IPS DF 6.9 (cell line): ENCODE results near the gene KCNK1.

ENCODE experiments used
- DNase-seq: peaks from one replicate; pipeline ENCODE4 v3.0.0-alpha.2; 2013; ENCODE audit warnings: low read depth, low spot score
- H3K27ac ChIP-seq: one replicate; pipeline ENCODE4 v1.5.1; 2013; ENCODE audit warnings: low read length, control low read depth
- H3K27me3 ChIP-seq: 2 replicates; pipeline ENCODE4 v1.6.1; 2013; ENCODE audit warnings: mild to moderate bottlenecking, low read length; ENCODE audit not compliant: control insufficient read depth, insufficient read depth
- H3K36me3 ChIP-seq: 2 replicates; pipeline ENCODE4 v1.6.1; 2013; ENCODE audit warnings: low read length; ENCODE audit not compliant: control insufficient read depth, insufficient read depth
- H3K4me1 ChIP-seq: 2 replicates; pipeline ENCODE4 v1.6.1; 2013; ENCODE audit warnings: low read length; ENCODE audit not compliant: control insufficient read depth, insufficient read depth
- H3K4me3 ChIP-seq: 2 replicates; pipeline ENCODE4 v1.5.1; 2013; ENCODE audit warnings: mild to moderate bottlenecking, low read length
- H3K9me3 ChIP-seq: 2 replicates; pipeline ENCODE4 v1.6.1; 2013; ENCODE audit warnings: low read length, inconsistent platforms; ENCODE audit not compliant: control insufficient read depth, insufficient read depth
- WGBS: extraction: QIAGEN DNeasy Blood & Tissue Kit; methylation state at CpG from one replicate; pipeline ENCODE4 v1.1.7; 2013; ENCODE audit warnings: mixed read lengths, missing lambda C conversion rate; ENCODE audit not compliant: insufficient read length, insufficient coverage; 5-methylcytosine and 5-hydroxymethylcytosine counted together

KCNK1 gene

DNA sequence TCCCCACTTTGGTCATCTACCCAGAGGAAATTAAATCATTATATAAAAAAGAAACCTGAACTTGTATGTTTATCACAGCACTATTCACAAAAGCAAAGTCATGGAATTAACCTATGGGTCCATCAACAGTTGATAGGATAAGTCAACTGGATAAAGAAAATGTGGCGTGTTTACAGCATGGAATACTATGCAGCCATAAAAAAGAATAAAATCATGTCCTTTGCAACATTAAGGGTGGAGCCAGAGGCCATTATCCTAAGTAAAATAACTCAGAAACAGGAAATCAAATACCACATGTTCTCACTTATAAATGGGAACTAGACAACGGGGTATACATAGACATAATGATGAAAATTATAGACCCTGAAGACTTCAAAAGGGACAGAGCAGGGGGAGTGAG, 27.6 kb upstream of the KCNK1 start:
- no peak for DNase-seq
- no CpG with 5 or more reads among the region's 2 CpGs for WGBS
- no peaks in the 10 kb centered on the region for H3K4me1 ChIP-seq
- no peaks in the 10 kb centered on the region for H3K27me3 ChIP-seq
- no peaks in the 10 kb centered on the region for H3K9me3 ChIP-seq
- no peak overlapping the region for H3K4me3 ChIP-seq
- no peak overlapping the region for H3K27ac ChIP-seq
- no peaks in the 10 kb centered on the region for H3K36me3 ChIP-seq

GRCh38 chr1:233587196-233587595, 26.7 kb upstream of the KCNK1 start:
- H3K36me3 ChIP-seq: no peaks in the 10 kb centered on the region
- H3K4me3 ChIP-seq: no peak overlapping the region
- no peaks in the 10 kb centered on the region for H3K9me3 ChIP-seq
- H3K27ac ChIP-seq: no peak overlapping the region
- no peak for DNase-seq
- WGBS: no CpG with 5 or more reads among the region's 4 CpGs
- H3K4me1 ChIP-seq: no peaks in the 10 kb centered on the region
- no peaks in the 10 kb centered on the region for H3K27me3 ChIP-seq

DNA sequence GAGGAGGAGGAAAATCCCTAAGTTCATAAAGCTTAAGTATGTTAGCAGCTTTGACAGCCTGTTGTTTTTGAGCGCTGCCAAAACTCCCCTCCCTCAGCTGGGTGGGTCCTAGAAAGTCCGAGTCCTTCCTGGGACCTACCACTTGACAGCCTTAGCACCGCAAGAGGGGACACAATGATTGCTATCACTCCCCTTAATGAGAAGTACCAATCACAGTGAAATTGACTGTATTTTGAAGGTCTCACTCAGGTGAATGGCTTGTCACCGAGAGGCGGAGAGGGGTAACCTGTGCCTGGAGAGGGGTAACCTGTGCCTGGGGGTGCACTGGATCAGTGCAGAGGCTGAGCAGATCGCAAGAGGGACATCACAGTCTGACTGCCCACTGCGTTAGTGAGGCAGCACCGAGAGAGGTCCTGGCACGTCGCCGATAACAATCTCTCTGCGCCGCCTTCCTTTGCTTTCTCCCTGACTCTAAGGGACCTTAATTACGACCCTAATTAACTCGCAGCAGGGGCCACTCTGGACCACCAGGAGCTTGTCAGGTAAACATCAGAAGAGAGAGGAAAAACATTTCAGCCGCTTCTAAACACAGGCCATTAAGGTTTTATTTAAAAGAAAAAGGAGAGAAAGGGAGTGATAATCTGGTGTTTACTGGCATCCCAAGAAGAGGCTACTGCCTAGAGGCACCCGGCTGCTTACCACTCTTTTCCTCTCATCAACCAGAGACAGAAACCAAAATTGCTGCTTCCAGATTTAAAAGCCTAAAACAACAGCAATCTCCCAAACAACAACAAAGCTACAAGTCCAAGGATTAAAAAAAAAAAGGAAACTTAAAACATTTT, 25.7 kb upstream of the KCNK1 start:
- Histone ChIP-seq H3K4me3 (no peak overlapping the region), H3K4me1 (no peaks in the 10 kb centered on the region), H3K27me3 (no peaks in the 10 kb centered on the region), H3K36me3 (no peaks in the 10 kb centered on the region), H3K27ac (no peak overlapping the region), H3K9me3 (no peaks in the 10 kb centered on the region)
- no CpG with 5 or more reads among the region's 17 CpGs for WGBS
- DNase-seq: peak; percentile 7

DNA sequence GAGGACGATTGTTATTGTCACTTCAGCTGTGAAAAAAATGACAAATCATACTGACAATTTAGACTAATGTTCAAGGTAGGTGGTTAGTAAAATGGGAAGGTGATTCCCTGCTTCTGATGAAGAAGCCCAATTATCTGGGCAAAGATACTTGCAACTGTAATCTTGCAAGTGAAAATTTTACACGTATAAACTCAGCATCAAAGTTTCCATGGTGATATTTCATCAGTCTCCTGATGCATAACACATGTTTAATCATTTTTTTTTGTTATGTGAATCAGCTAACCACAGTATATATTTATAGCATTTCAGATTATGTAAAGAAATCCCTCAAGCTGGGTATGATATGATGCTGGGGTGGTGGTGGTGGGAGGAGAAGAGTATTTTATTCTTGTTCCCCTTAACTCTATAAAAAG, 16.4 kb upstream of the KCNK1 start:
- H3K27me3 ChIP-seq: no peaks in the 10 kb centered on the region
- H3K27ac ChIP-seq: no peak overlapping the region
- no peak overlapping the region for H3K4me3 ChIP-seq
- DNase-seq: no peak
- no peaks in the 10 kb centered on the region for H3K4me1 ChIP-seq
- no CpG with 5 or more reads among the region's 2 CpGs for WGBS
- H3K9me3 ChIP-seq: no peaks in the 10 kb centered on the region
- H3K36me3 ChIP-seq: no peaks in the 10 kb centered on the region

GRCh38 chr1:233598891-233599541, 14.9 kb upstream of the KCNK1 start:
- Histone ChIP-seq H3K4me1 (no peaks in the 10 kb centered on the region), H3K27me3 (no peaks in the 10 kb centered on the region), H3K27ac (no peak overlapping the region), H3K4me3 (no peak overlapping the region), H3K36me3 (no peaks in the 10 kb centered on the region), H3K9me3 (no peaks in the 10 kb centered on the region)
- no peak for DNase-seq
- no CpG with 5 or more reads among the region's 8 CpGs for WGBS

GRCh38 chr1:233599542-233600073, 14.3 kb upstream of the KCNK1 start:
- Histone ChIP-seq H3K4me1 (no peaks in the 10 kb centered on the region), H3K27ac (no peak overlapping the region), H3K9me3 (no peaks in the 10 kb centered on the region), H3K4me3 (no peak overlapping the region), H3K27me3 (no peaks in the 10 kb centered on the region), H3K36me3 (no peaks in the 10 kb centered on the region)
- DNase-seq: no peak
- WGBS: no CpG with 5 or more reads among the region's 5 CpGs

DNA sequence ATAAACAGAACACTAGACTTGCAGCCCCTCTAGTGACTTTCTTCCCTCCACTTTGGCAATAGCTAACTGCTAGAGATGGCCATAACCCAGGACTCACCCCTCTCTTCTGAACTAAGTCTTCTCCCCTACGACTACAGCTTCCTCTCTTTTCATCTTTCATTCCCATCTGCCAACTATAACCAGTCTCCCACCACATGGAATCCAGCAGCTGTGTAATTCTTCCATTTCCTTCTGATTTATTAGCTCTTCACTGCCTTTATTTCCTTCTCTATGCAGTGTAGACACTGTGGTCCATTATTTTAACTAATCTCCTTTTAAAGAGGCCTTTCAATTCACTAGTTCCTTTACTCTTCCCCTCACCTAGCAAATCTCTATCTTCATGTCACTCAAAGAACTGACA, 13.4 kb upstream of the KCNK1 start:
- Histone ChIP-seq H3K9me3 (no peaks in the 10 kb centered on the region), H3K4me1 (no peaks in the 10 kb centered on the region), H3K27ac (no peak overlapping the region), H3K36me3 (no peaks in the 10 kb centered on the region), H3K4me3 (no peak overlapping the region), H3K27me3 (no peaks in the 10 kb centered on the region)
- DNase-seq: no peak
- no CpG with 5 or more reads among the region's 1 CpG for WGBS

DNA sequence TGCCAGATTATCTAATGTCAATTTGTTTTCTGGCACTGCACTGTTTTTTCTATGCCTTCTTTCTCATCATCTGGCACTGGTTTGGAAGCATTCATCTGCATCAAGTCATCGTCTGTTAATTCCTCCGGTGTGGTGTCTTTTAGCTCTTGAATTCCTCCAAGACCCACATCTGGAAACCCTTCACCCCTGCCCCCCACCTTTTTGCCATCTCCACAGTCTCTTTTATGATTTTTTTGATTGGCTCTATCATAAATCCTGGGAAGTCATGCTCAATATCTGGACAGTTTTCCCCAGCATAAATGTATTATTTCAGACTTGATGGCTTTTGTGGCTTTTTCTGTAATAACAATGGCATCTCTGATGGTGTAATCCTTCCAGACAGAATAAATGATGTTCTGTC, 10.4 kb upstream of the KCNK1 start:
- Histone ChIP-seq H3K36me3 (no peaks in the 10 kb centered on the region), H3K4me1 (no peaks in the 10 kb centered on the region), H3K27me3 (no peaks in the 10 kb centered on the region), H3K9me3 (no peaks in the 10 kb centered on the region), H3K27ac (no peak overlapping the region), H3K4me3 (no peak overlapping the region)
- no CpG with 5 or more reads among the region's 2 CpGs for WGBS
- no peak for DNase-seq

DNA sequence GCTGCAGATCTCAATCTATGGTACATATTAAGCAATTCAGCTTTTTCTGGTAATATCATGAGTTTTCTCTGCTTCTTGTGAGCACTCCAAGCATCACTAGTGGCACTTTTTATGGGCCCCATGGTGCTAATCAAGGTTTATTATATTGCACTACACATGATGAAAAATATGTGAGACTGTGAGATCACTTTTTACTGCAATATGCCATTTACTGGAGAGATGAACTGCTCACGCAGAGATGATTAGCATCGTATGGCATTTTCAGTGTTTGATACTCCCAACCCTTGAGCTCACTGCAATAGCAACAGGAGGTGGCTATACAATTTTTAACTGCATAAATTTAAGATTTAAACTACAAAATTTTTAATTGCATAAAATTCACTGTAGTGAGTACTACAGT, 8.7 kb upstream of the KCNK1 start:
- no peak overlapping the region for H3K27ac ChIP-seq
- H3K4me3 ChIP-seq: no peak overlapping the region
- no peaks in the 10 kb centered on the region for H3K27me3 ChIP-seq
- no CpG with 5 or more reads among the region's 2 CpGs for WGBS
- H3K4me1 ChIP-seq: no peaks in the 10 kb centered on the region
- DNase-seq: no peak
- no peaks in the 10 kb centered on the region for H3K9me3 ChIP-seq
- no peaks in the 10 kb centered on the region for H3K36me3 ChIP-seq

DNA sequence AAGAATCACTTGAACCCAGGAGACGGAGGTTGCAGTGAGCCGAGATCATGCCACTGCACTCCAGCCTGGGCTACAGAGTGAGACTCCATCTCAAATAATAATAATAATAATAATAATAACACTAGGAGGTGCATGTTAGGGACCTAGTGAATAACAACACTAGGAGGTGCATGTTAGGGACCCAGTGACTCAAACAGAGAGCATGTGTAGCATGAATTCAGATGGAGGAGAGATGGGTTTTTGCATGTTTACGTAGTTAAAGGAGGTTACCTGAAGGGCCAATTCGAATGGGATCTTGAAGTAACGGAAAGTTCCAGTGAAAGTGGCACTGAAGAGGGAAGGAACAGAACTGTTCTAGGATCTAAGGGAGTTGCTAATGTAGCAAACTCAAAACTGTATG, 7.1 kb upstream of the KCNK1 start:
- Histone ChIP-seq H3K36me3 (no peaks in the 10 kb centered on the region), H3K4me3 (no peak overlapping the region), H3K27ac (no peak overlapping the region), H3K27me3 (no peaks in the 10 kb centered on the region), H3K9me3 (no peaks in the 10 kb centered on the region), H3K4me1 (no peaks in the 10 kb centered on the region)
- WGBS: no CpG with 5 or more reads among the region's 5 CpGs
- no peak for DNase-seq
